ENCODE results near the gene RASGRF2.

DNA sequence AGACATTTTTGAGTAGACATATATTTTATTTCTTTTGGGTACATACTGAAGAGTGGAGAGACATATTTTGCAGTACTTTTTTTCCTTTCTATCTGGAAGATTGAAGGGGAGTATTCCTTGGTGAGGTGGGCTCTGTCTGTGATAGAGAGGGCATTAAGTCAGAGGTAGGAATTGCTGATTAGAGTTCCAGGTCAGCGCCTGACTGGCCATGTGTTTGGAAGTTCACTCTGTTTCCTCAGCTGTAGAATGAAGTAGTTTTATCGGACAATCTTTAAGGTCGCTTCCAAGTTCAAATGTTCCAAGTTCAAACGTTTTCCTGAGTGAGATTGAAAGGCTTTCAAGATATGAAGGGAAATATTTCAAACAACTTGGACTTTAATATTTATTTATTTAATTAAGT, 45.5 kb downstream of the RASGRF2 start:
- TF ChIP-seq, protein P1, sequence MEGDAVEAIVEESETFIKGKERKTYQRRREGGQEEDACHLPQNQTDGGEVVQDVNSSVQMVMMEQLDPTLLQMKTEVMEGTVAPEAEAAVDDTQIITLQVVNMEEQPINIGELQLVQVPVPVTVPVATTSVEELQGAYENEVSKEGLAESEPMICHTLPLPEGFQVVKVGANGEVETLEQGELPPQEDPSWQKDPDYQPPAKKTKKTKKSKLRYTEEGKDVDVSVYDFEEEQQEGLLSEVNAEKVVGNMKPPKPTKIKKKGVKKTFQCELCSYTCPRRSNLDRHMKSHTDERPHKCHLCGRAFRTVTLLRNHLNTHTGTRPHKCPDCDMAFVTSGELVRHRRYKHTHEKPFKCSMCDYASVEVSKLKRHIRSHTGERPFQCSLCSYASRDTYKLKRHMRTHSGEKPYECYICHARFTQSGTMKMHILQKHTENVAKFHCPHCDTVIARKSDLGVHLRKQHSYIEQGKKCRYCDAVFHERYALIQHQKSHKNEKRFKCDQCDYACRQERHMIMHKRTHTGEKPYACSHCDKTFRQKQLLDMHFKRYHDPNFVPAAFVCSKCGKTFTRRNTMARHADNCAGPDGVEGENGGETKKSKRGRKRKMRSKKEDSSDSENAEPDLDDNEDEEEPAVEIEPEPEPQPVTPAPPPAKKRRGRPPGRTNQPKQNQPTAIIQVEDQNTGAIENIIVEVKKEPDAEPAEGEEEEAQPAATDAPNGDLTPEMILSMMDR (IDR thresholded peaks at IDR 0.05): no peak
- TF ChIP-seq EP300 (IDR thresholded peaks at IDR 0.05): no peak
